Measurements from ENCODE around the gene ZMYND8.

ZMYND8 gene

GRCh38 chr20:47353239-47353691 is 3.2 kb downstream of the ZMYND8 start:
- no peak for DNase-seq

DNA sequence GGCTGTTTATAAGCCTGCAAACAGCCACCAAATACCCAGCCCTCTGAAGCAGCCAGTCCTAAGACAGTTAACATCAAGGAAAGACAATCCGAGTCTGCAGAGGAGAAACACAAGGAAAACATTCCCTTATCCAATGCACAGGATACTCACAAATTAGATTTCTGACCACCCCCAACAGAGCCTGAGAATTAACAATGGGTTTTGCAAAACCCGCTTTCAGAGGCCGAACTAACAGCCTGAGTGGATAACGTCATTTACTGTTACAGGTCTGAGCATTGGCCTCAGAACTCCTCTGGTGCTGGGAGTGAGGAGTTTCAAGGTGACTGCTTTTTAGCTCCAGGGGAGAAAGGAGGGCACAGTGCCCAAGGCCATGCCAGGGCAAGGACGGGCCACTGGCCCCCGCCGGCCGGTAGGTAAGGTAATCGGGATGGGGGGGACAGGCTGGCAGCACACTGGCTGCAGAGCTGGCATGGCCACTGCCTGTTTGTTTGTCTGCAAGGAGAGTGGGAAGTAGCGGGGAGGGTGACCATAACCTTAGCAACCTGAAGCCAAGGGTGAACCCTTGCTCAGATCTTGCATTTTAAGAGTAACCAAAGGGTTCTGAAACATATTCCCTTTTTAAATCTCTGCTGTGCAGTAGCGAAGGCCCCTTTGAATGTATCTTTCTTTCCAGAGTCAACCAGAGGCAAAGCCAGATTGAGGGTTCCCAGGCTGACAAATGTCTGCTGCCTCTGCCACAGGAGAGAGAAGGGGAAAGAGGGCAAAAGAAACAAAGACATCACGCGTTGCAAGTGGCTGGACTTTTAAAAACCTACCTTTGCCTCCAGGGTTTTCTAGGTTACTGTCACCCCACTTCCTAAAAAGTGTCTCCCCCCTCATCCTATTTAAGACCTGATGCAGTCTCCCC is 3.9 kb downstream of the ZMYND8 start:
- DNase-seq = no peak

GRCh38 chr20:47351643-47352331 is 4.7 kb downstream of the ZMYND8 start:
- no peak for DNase-seq

DNA sequence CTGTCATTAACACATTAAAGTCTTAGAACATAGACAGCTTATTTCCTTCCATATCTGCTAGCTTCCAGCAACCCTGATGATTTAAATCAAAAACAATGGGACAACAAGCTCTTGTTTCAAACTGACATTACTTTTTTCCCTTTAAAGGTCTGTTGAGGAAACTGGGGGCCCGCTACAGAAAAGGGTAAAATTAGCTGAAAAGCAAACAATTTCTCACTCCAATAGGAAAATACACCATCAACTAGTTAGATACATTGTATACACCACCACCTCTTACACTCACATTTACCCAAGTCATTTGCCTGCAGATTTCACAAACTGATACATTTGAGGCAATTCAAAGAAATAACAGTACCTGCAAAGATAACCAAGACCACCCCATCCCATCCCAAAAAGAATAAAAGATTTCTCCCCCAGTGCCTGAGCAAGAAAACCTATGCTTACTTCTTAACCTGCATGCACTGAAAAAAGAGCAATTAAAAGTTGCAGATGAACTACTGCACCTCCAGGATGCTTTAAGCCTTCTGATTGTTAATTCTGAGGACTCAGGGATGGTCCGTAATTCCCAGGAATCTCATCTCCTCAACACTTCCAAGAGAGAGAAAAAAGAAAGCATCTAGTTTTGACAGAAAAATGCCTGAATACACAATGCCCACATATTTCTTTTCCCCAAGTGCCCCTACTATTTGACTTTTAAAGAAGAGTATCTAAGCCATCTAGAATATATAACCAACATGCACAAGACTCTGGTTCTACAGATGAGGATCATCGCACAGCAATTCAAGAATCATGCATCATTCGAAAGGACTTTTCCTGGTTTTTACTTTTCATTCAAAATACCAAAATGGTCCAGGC is 5.6 kb downstream of the ZMYND8 start:
- no peak for DNase-seq

DNA sequence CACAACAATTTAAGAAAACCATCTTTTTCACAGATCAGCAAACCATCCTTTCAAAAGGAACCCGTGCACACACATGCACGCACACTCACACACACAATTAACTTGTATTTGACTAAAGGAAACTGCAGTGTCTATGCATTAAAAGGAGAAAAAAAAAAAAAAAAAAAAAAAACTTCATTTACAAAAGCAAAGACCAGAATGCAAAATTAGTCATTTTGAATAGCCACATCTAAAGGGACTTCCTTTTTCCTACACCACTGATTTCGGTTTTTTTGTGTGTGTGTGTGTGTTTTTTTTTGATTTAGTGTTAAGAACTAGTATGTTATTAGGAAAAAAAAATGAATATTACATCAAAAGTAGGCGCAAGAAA is 6.3 kb downstream of the ZMYND8 start:
- DNase-seq = peak; percentile 47

GRCh38 chr20:47349365-47350180 is 6.9 kb downstream of the ZMYND8 start:
- no peak for DNase-seq

- no peak for DNase-seq
Measured at GRCh38 chr20:47348539-47349142, 7.9 kb downstream of the ZMYND8 start.

DNA sequence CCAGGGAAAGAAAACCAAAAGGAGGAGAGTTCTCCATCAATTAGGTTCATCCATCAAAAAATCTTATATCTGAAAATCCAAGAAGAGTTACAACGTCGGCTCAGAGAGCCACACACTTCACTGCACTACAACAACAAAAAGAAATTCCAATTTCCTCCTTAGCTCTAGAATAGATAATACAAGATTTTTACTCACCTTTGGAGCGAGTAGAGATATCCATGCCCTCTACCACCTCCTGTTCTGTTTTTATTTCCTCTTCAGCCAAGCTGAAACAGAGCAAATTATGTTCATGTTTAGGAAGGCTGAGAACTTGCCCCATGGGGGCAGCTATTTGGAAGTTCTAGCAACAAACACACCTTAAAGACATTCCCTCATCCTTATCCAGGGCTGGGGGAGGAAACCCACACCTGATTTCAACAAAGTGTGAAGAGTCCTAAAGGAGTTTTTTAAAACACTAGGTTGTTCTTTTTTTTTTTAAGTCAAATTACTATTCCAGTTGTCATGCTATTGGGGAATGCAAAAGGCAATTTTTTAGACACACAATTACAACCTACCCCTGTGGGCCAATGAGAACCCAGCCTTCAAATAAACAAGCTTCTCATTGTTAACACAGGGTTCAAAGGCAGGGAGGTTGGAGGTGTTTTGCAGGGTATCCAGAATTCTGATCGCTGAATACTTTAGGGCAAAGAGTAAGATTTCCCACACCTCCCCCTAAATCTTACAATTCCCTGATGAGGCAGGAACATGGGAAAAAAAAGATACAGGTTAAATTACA is 8.7 kb downstream of the ZMYND8 start:
- no peak for DNase-seq

DNA sequence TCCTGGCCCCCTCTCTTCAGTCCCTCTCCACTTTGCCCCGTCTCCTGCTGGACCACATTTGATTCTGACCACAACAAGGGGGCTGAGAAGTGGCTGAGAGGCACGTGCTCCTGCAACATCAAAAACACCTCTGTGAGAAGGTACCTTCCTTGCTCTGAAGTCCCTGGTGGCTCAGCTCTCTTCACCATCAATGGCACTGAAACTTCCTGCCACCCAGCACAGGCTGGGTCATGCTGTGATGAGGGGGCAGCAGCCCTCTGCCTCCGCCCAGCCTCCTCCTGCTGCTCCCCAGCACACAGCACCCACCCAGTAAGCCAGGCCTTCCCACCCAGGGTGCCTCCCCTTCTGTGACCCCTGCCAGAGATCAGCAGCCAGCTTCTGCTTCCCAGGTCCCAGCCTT is 10.3 kb downstream of the ZMYND8 start:
- DNase-seq = no peak

GRCh38 chr20:47345214-47345613 is 11.3 kb downstream of the ZMYND8 start:
- DNase-seq = no peak

DNA sequence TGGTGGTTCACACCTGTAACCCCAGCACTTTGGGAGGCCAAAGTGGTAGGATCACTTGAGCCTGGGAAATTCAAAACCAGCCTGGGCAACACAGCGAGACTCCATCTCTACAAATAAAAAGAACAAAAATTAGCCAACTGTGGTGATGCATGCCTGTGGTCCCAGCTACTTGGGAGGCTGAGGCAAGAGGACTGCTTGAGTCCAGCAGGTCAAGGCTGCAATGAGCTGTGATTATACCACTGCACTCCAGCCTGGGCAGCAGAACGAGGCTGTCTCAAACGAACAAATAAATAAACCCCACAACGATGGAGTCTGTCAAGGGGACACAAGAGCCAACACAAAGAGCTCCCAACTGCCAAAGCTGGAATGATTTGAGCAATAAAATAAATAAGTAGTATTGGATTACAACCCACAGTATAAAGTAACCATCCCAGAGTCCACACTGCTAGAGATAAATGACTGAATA is 13.5 kb downstream of the ZMYND8 start:
- DNase-seq = no peak

- no peak for DNase-seq
Measured at GRCh38 chr20:47338131-47338628, 18.3 kb downstream of the ZMYND8 start.

DNA sequence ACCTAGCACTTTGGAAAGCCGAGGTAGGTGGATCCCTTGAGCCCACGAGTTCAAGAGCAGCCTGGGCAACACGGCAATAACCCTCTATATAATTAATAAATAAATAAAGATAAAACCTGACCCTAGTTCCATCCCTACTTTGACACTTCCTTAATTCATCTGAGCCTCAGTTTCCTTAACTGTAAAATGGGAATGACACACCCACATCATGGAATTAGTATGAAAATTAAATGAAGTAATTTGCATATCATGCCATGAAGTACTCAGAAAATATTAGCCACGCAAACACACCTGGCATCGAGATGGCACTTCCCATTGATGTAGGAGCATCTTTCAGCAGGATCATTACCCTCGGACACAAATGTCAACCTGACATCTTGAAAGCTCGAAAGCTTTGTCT is 19.1 kb downstream of the ZMYND8 start:
- DNase-seq = no peak

GRCh38 chr20:47336129-47336754 is 20.3 kb downstream of the ZMYND8 start:
- DNase-seq = no peak

- DNase-seq = no peak
Measured at GRCh38 chr20:47335251-47336128, 21.0 kb downstream of the ZMYND8 start.

DNA sequence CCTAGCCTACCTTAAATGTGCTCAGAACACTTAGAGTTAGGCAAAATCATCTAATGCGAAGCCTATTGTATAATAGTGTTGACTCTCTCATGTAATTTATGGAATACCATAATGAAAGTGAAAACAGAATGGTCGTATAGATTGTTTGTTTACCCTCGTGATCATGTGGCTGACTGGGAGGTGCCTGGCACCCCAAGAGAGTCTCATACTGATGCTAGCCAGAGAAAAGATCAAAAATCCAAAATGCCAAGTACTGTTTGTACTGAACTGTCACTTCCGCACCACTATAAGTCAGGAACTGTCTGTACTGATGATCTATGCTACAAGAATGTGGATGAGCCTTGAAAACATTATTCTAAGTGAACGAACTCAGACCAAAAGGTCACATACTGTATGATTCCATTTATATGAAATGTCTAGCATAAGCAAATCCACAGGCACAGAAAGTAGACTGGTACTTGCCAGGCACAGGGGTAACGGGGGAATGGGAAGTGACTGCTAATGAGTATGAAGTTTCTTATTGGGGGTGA is 22.4 kb downstream of the ZMYND8 start:
- DNase-seq = no peak

GRCh38 chr20:47332381-47333206 is 23.9 kb downstream of the ZMYND8 start:
- DNase-seq = no peak

All from activated CD4-positive, alpha-beta T cell treated with anti-CD3 and anti-CD28 coated beads, Interleukin-2, amount 50 U/mL, for 16 hours (primary cell).